Measurements from ENCODE around the gene NRBF2.
"Not testable (repeated sequence)": the region's sequence is repeated elsewhere in the genome, so short reads cannot be mapped to it uniquely, and the experiment has no call there.

Gene NRBF2

GRCh38 chr10:63133056-63133820, at the start of gene NRBF2:
Gene NRBF2, plus strand, starts transcription at chr10:63133328. Its CDS starts 143 bp downstream, at chr10:63133471.
- Histone ChIP-seq H3K36me3 (replicated peaks; ENCODE audit: insufficient read depth, low read length) (no peaks in the 10 kb centered on the region), H3K27ac (ENCODE audit: low read length) (peak within 1 kb of the TSS; percentile 90), H2AFZ (ENCODE audit: low read length) (peak within 1 kb of the TSS; percentile 93), H3K79me2 (ENCODE audit: low read length) (peaks cover 51% of the 10 kb centered on the region), H3F3A (ENCODE audit: insufficient read depth, low read length) (peaks cover 3% of the 10 kb centered on the region; the same call in 1 of the 2 replicates), H3K4me1 (ENCODE audit: low read length) (0 out of 2 replicates have a peak, but pooled peaks cover 7% of the 10 kb centered on the region), H3K9me3 (replicated peaks; ENCODE audit: insufficient read depth, low read length) (no peaks in the 10 kb centered on the region), H3K4me3 (ENCODE audit: low read length) (peak within 1 kb of the TSS; percentile 94), H3K9ac (ENCODE audit: low read length) (peak within 1 kb of the TSS; percentile 92), H3K4me2 (ENCODE audit: low read depth, low read length) (peak within 1 kb of the TSS; percentile 89), H3K9me2 (replicated peaks; ENCODE audit: insufficient read depth, low read length) (no peaks in the 10 kb centered on the region), H3K27me3 (replicated peaks; ENCODE audit: insufficient read depth, low read length) (no peaks in the 10 kb centered on the region), H4K20me1 (ENCODE audit: insufficient read depth, low read length) (no peaks in the 10 kb centered on the region)
- TF ChIP-seq CTCF (IDR thresholded peaks at IDR 0.05; ENCODE audit: low read length) = peak; percentile 32
- TF ChIP-seq EZH2 (optimal IDR thresholded peaks at IDR 0.05; ENCODE audit: low read depth, low read length) = no peak
- peak; percentile 99 for DNase-seq

- H3K4me1 ChIP-seq (ENCODE audit: low read length); H3K79me2 ChIP-seq (ENCODE audit: low read length); H4K20me1 ChIP-seq (ENCODE audit: insufficient read depth, low read length); H3K9me3 ChIP-seq (replicated peaks; ENCODE audit: insufficient read depth, low read length); H3K9me2 ChIP-seq (replicated peaks; ENCODE audit: insufficient read depth, low read length); H3K27ac ChIP-seq (ENCODE audit: low read length); H3F3A ChIP-seq (ENCODE audit: insufficient read depth, low read length); H3K27me3 ChIP-seq (replicated peaks; ENCODE audit: insufficient read depth, low read length); H3K4me2 ChIP-seq (ENCODE audit: low read depth, low read length); H3K4me3 ChIP-seq (ENCODE audit: low read length); DNase-seq; H2AFZ ChIP-seq (ENCODE audit: low read length); H3K9ac ChIP-seq (ENCODE audit: low read length); H3K36me3 ChIP-seq (replicated peaks; ENCODE audit: insufficient read depth, low read length): not testable (repeated sequence)
These were observed 49.7 kb upstream of the NRBF2 start for GRCh38 chr10:63083406-63083805.

GRCh38 chr10:63083904-63084689, 49.0 kb upstream of the NRBF2 start:
- peak; percentile 64 for DNase-seq
- Histone ChIP-seq H3K9me2 (replicated peaks; ENCODE audit: insufficient read depth, low read length) (no peaks in the 10 kb centered on the region), H3K4me2 (ENCODE audit: low read depth, low read length) (no peak overlapping the region), H3F3A (ENCODE audit: insufficient read depth, low read length) (no peaks in the 10 kb centered on the region), H4K20me1 (ENCODE audit: insufficient read depth, low read length) (no peaks in the 10 kb centered on the region), H3K27me3 (replicated peaks; ENCODE audit: insufficient read depth, low read length) (no peaks in the 10 kb centered on the region), H3K4me1 (ENCODE audit: low read length) (no peaks in the 10 kb centered on the region), H3K36me3 (replicated peaks; ENCODE audit: insufficient read depth, low read length) (no peaks in the 10 kb centered on the region), H3K9me3 (replicated peaks; ENCODE audit: insufficient read depth, low read length) (no peaks in the 10 kb centered on the region), H3K9ac (ENCODE audit: low read length) (no peak overlapping the region), H3K79me2 (ENCODE audit: low read length) (no peaks in the 10 kb centered on the region), H2AFZ (ENCODE audit: low read length) (no peak overlapping the region), H3K4me3 (ENCODE audit: low read length) (no peak overlapping the region), H3K27ac (ENCODE audit: low read length) (no peak overlapping the region)
- TF ChIP-seq CTCF (IDR thresholded peaks at IDR 0.05; ENCODE audit: low read length) (peak; percentile 74), EZH2phosphoT487 (IDR thresholded peaks at IDR 0.05; ENCODE audit: low read length) (no peak)

All from MM.1S (cell line).